Measurements from ENCODE around the gene PKP1.

- TF ChIP-seq EZH2 (IDR thresholded peaks at IDR 0.05; ENCODE audit: borderline replicate concordance, low read depth, low read length, severe bottlenecking), result no peak
- TF ChIP-seq CTCF (IDR thresholded peaks at IDR 0.05; ENCODE audit: borderline replicate concordance, extremely low read depth, low read length, poor library complexity, severe bottlenecking), result no peak
Measured at GRCh38 chr1:201357636-201358348, 74.5 kb downstream of the PKP1 start.

Measured in DND-41 (cell line).